Inferior parietal cortex (tissue), 1 donor: ENCODE measurements around the gene FNDC1.
"Not testable (repeated sequence)": the region's sequence is repeated elsewhere in the genome, so short reads cannot be mapped to it uniquely, and the experiment has no call there.

Experiments
- DNase-seq: peaks from one replicate; pipeline ENCODE4 v3.0.0-alpha.2; 2016; ENCODE audit errors: extremely low spot score

The FNDC1 gene

GRCh38 chr6:159256128-159256527 is 86.9 kb downstream of the FNDC1 start:
- DNase-seq: no peak

GRCh38 chr6:159257846-159258245 is 88.6 kb downstream of the FNDC1 start:
- no peak for DNase-seq

- no peak for DNase-seq
These were observed 90.4 kb downstream of the FNDC1 start for GRCh38 chr6:159259441-159260125.

- DNase-seq: no peak
These were observed 91.0 kb downstream of the FNDC1 start for GRCh38 chr6:159260208-159260607.

- no peak for DNase-seq
These were observed 92.8 kb downstream of the FNDC1 start for GRCh38 chr6:159261995-159262394.

GRCh38 chr6:159262586-159262985 is 93.4 kb downstream of the FNDC1 start:
- no peak for DNase-seq

- no peak for DNase-seq
These were observed 98.0 kb downstream of the FNDC1 start for GRCh38 chr6:159267165-159267564.

GRCh38 chr6:159268511-159268910 is 99.3 kb downstream of the FNDC1 start:
- no peak for DNase-seq

- no peak for DNase-seq
These were observed 102.1 kb downstream of the FNDC1 start for GRCh38 chr6:159271257-159271656.

GRCh38 chr6:159278626-159279025 is 109.4 kb downstream of the FNDC1 start:
- no peak for DNase-seq

- DNase-seq: no peak
These were observed 110.6 kb downstream of the FNDC1 start for GRCh38 chr6:159279790-159280277.

GRCh38 chr6:159282421-159282820 is 113.2 kb downstream of the FNDC1 start:
- DNase-seq: no peak

GRCh38 chr6:159284661-159285060 is 115.5 kb downstream of the FNDC1 start:
- not testable (repeated sequence) for DNase-seq

GRCh38 chr6:159298840-159299239 is 129.6 kb downstream of the FNDC1 start:
- no peak for DNase-seq

GRCh38 chr6:159299566-159299965 is 130.4 kb downstream of the FNDC1 start:
- no peak for DNase-seq

GRCh38 chr6:159301277-159301676 is 132.1 kb downstream of the FNDC1 start:
- no peak for DNase-seq

GRCh38 chr6:159301810-159302593 is 132.8 kb downstream of the FNDC1 start:
- DNase-seq: no peak

- no peak for DNase-seq
These were observed 133.4 kb downstream of the FNDC1 start for GRCh38 chr6:159302594-159302992.

- no peak for DNase-seq
These were observed 134.0 kb downstream of the FNDC1 start for GRCh38 chr6:159303159-159303558.

- no peak for DNase-seq
These were observed 134.6 kb downstream of the FNDC1 start for GRCh38 chr6:159303784-159304183.

- DNase-seq: no peak
These were observed 135.4 kb downstream of the FNDC1 start for GRCh38 chr6:159304641-159305040.

GRCh38 chr6:159305159-159305558 is 136.0 kb downstream of the FNDC1 start:
- DNase-seq: no peak
